ENCODE results near the gene MLYCD.

MLYCD gene

GRCh38 chr16:83907111-83907510 lies 8.2 kb downstream of the MLYCD start:
- peaks cover 6% of the 10 kb centered on the region for H3K4me1 ChIP-seq (ENCODE audit: control insufficient read depth, insufficient read depth, low read depth, low read length)
- H3K79me1 ChIP-seq (replicated peaks; ENCODE audit: low read length, poor library complexity, severe bottlenecking): peaks cover 40% of the 10 kb centered on the region
- H3K36me3 ChIP-seq (ENCODE audit: control insufficient read depth in 1 of 2, insufficient read depth in 2 of 2, low read depth in 1 of 2, low read length in 2 of 2): peaks cover 33 to 35% of the 10 kb centered on the region in 2 experiments
- H2AFZ ChIP-seq (ENCODE audit: low read depth, low read length): no peak overlapping the region
- no peak overlapping the region for H3K27ac ChIP-seq (ENCODE audit: low read length, poor library complexity, severe bottlenecking)
- no peak overlapping the region for H3K18ac ChIP-seq (ENCODE audit: low read depth in 1 of 2, low read length in 2 of 2)
- no peak overlapping the region for H3K4me3 ChIP-seq (ENCODE audit: insufficient read depth in 1 of 2, low read depth in 1 of 2, low read length in 2 of 2)
- H4K91ac ChIP-seq (ENCODE audit: low read length): no peak overlapping the region
- H3K23ac ChIP-seq (ENCODE audit: low read length in 2 of 2): no peak overlapping the region
- no peak overlapping the region for H2BK12ac ChIP-seq (ENCODE audit: low read length in 2 of 2)
- no peak overlapping the region for H3K4ac ChIP-seq (ENCODE audit: low read depth in 1 of 2, low read length in 2 of 2)
- H2AK5ac ChIP-seq (ENCODE audit: low read length, severe bottlenecking): no peak overlapping the region
- H3K9me3 ChIP-seq (ENCODE audit: control insufficient read depth, low read length): no peaks in the 10 kb centered on the region
- no peak overlapping the region for H2BK120ac ChIP-seq (ENCODE audit: low read depth, low read length)
- no peak for DNase-seq
- no peak overlapping the region for H2BK15ac ChIP-seq (ENCODE audit: low read depth, poor library complexity, severe bottlenecking)
- H3K27me3 ChIP-seq (ENCODE audit: control insufficient read depth in 1 of 2, insufficient read depth in 1 of 2, low read length in 2 of 2): no peaks in the 10 kb centered on the region
- H4K8ac ChIP-seq (ENCODE audit: low read length): no peak overlapping the region
- no peak overlapping the region for H3K9ac ChIP-seq (ENCODE audit: low read length)
- no peak overlapping the region for H3K14ac ChIP-seq (ENCODE audit: low read length in 2 of 2)
- WGBS: 96% methylated on average over 8 of the region's 8 CpGs
- no peak overlapping the region for H2BK5ac ChIP-seq (ENCODE audit: low read depth, low read length, poor library complexity, severe bottlenecking)
- H3K4me2 ChIP-seq (ENCODE audit: low read length, poor library complexity, severe bottlenecking): no peak overlapping the region

GRCh38 chr16:83907631-83908250 lies 8.8 kb downstream of the MLYCD start:
- H3K14ac ChIP-seq (ENCODE audit: low read length in 2 of 2): no peak overlapping the region
- no peak overlapping the region for H2BK12ac ChIP-seq (ENCODE audit: low read length in 2 of 2)
- no peak overlapping the region for H3K23ac ChIP-seq (ENCODE audit: low read length in 2 of 2)
- no peak for DNase-seq
- no peak overlapping the region for H4K8ac ChIP-seq (ENCODE audit: low read length)
- H2BK15ac ChIP-seq (ENCODE audit: low read depth, poor library complexity, severe bottlenecking): no peak overlapping the region
- H3K4me2 ChIP-seq (ENCODE audit: low read length, poor library complexity, severe bottlenecking): no peak overlapping the region
- no peak overlapping the region for H2AK5ac ChIP-seq (ENCODE audit: low read length, severe bottlenecking)
- H3K4me1 ChIP-seq (ENCODE audit: control insufficient read depth, insufficient read depth, low read depth, low read length): peaks cover 6% of the 10 kb centered on the region
- no peaks in the 10 kb centered on the region for H3K9me3 ChIP-seq (ENCODE audit: control insufficient read depth, low read length)
- H2BK5ac ChIP-seq (ENCODE audit: low read depth, low read length, poor library complexity, severe bottlenecking): no peak overlapping the region
- no peak overlapping the region for H4K91ac ChIP-seq (ENCODE audit: low read length)
- H3K4me3 ChIP-seq (ENCODE audit: insufficient read depth in 1 of 2, low read depth in 1 of 2, low read length in 2 of 2): no peak overlapping the region
- H3K27me3 ChIP-seq (ENCODE audit: control insufficient read depth in 1 of 2, insufficient read depth in 1 of 2, low read length in 2 of 2): no peaks in the 10 kb centered on the region
- H3K9ac ChIP-seq (ENCODE audit: low read length): no peak overlapping the region
- H3K18ac ChIP-seq (ENCODE audit: low read depth in 1 of 2, low read length in 2 of 2): no peak overlapping the region
- no peak overlapping the region for H2BK120ac ChIP-seq (ENCODE audit: low read depth, low read length)
- WGBS: 90% methylated on average over 15 of the region's 15 CpGs
- H3K4ac ChIP-seq (ENCODE audit: low read depth in 1 of 2, low read length in 2 of 2): no peak overlapping the region
- H3K27ac ChIP-seq (ENCODE audit: low read length, poor library complexity, severe bottlenecking): no peak overlapping the region
- peaks cover 40 to 41% of the 10 kb centered on the region in 2 experiments for H3K36me3 ChIP-seq (ENCODE audit: control insufficient read depth in 1 of 2, insufficient read depth in 2 of 2, low read depth in 1 of 2, low read length in 2 of 2)
- H2AFZ ChIP-seq (ENCODE audit: low read depth, low read length): no peak overlapping the region
- H3K79me1 ChIP-seq (replicated peaks; ENCODE audit: low read length, poor library complexity, severe bottlenecking): peaks cover 39% of the 10 kb centered on the region

GRCh38 chr16:83908798-83909197 lies 9.9 kb downstream of the MLYCD start:
- Histone ChIP-seq H3K79me1 (replicated peaks; ENCODE audit: low read length, poor library complexity, severe bottlenecking) (peaks cover 29% of the 10 kb centered on the region), H3K14ac (ENCODE audit: low read length in 2 of 2) (no peak overlapping the region), H3K23ac (ENCODE audit: low read length in 2 of 2) (no peak overlapping the region), H3K9me3 (ENCODE audit: control insufficient read depth, low read length) (no peaks in the 10 kb centered on the region), H2BK120ac (ENCODE audit: low read depth, low read length) (no peak overlapping the region), H3K9ac (ENCODE audit: low read length) (no peak overlapping the region), H2AFZ (ENCODE audit: low read depth, low read length) (no peak overlapping the region), H3K27ac (ENCODE audit: low read length, poor library complexity, severe bottlenecking) (no peak overlapping the region), H3K4me1 (ENCODE audit: control insufficient read depth, insufficient read depth, low read depth, low read length) (peaks cover 4% of the 10 kb centered on the region), H2BK12ac (ENCODE audit: low read length in 2 of 2) (no peak overlapping the region), H3K4me2 (ENCODE audit: low read length, poor library complexity, severe bottlenecking) (no peak overlapping the region), H2AK5ac (ENCODE audit: low read length, severe bottlenecking) (no peak overlapping the region), H2BK15ac (ENCODE audit: low read depth, poor library complexity, severe bottlenecking) (no peak overlapping the region), H4K91ac (ENCODE audit: low read length) (no peak overlapping the region), H3K4ac (ENCODE audit: low read depth in 1 of 2, low read length in 2 of 2) (no peak overlapping the region), H2BK5ac (ENCODE audit: low read depth, low read length, poor library complexity, severe bottlenecking) (no peak overlapping the region), H3K27me3 (ENCODE audit: control insufficient read depth in 1 of 2, insufficient read depth in 1 of 2, low read length in 2 of 2) (no peaks in the 10 kb centered on the region), H3K36me3 (ENCODE audit: control insufficient read depth in 1 of 2, insufficient read depth in 2 of 2, low read depth in 1 of 2, low read length in 2 of 2) (peaks cover 39 to 45% of the 10 kb centered on the region in 2 experiments), H4K8ac (ENCODE audit: low read length) (no peak overlapping the region), H3K4me3 (ENCODE audit: insufficient read depth in 1 of 2, low read depth in 1 of 2, low read length in 2 of 2) (no peak overlapping the region), H3K18ac (ENCODE audit: low read depth in 1 of 2, low read length in 2 of 2) (no peak overlapping the region)
- no peak for DNase-seq
- WGBS: 98% methylated on average over 2 of the region's 2 CpGs

- Histone ChIP-seq H4K91ac (ENCODE audit: low read length) (no peak overlapping the region), H3K79me1 (replicated peaks; ENCODE audit: low read length, poor library complexity, severe bottlenecking) (peaks cover 23% of the 10 kb centered on the region), H3K4me3 (ENCODE audit: insufficient read depth in 1 of 2, low read depth in 1 of 2, low read length in 2 of 2) (no peak overlapping the region), H3K18ac (ENCODE audit: low read depth in 1 of 2, low read length in 2 of 2) (no peak overlapping the region), H3K4me1 (ENCODE audit: control insufficient read depth, insufficient read depth, low read depth, low read length) (peaks cover 5% of the 10 kb centered on the region), H2BK12ac (ENCODE audit: low read length in 2 of 2) (no peak overlapping the region), H3K27me3 (ENCODE audit: control insufficient read depth in 1 of 2, insufficient read depth in 1 of 2, low read length in 2 of 2) (no peaks in the 10 kb centered on the region), H3K4me2 (ENCODE audit: low read length, poor library complexity, severe bottlenecking) (no peak overlapping the region), H3K23ac (ENCODE audit: low read length in 2 of 2) (no peak overlapping the region), H2AFZ (ENCODE audit: low read depth, low read length) (no peak overlapping the region), H2BK15ac (ENCODE audit: low read depth, poor library complexity, severe bottlenecking) (no peak overlapping the region), H3K14ac (ENCODE audit: low read length in 2 of 2) (no peak overlapping the region), H4K8ac (ENCODE audit: low read length) (no peak overlapping the region), H2BK120ac (ENCODE audit: low read depth, low read length) (no peak overlapping the region), H3K36me3 (ENCODE audit: control insufficient read depth in 1 of 2, insufficient read depth in 2 of 2, low read depth in 1 of 2, low read length in 2 of 2) (peaks cover 55 to 64% of the 10 kb centered on the region in 2 experiments), H3K9me3 (ENCODE audit: control insufficient read depth, low read length) (no peaks in the 10 kb centered on the region), H2BK5ac (ENCODE audit: low read depth, low read length, poor library complexity, severe bottlenecking) (no peak overlapping the region), H3K27ac (ENCODE audit: low read length, poor library complexity, severe bottlenecking) (no peak overlapping the region), H3K9ac (ENCODE audit: low read length) (no peak overlapping the region), H2AK5ac (ENCODE audit: low read length, severe bottlenecking) (no peak overlapping the region), H3K4ac (ENCODE audit: low read depth in 1 of 2, low read length in 2 of 2) (no peak overlapping the region)
- no peak for DNase-seq
- 92% methylated on average over 9 of the region's 10 CpGs for WGBS
Measured at GRCh38 chr16:83911290-83911689, 12.4 kb downstream of the MLYCD start.
